ENCODE data around the gene CTSH.

The CTSH gene

GRCh38 chr15:78977591-78978347, 32.9 kb upstream of the CTSH start:
- DNase-seq = no peak

GRCh38 chr15:78977091-78977571, 32.3 kb upstream of the CTSH start:
- DNase-seq = no peak

- no peak for DNase-seq
Measured at GRCh38 chr15:78976691-78977090, 31.8 kb upstream of the CTSH start.

GRCh38 chr15:78974272-78974918, 29.5 kb upstream of the CTSH start:
- no peak for DNase-seq

GRCh38 chr15:78969687-78970349, 25.0 kb upstream of the CTSH start:
- DNase-seq = no peak

- no peak for DNase-seq
Measured at GRCh38 chr15:78968539-78969271, 23.9 kb upstream of the CTSH start.

- no peak for DNase-seq
Measured at GRCh38 chr15:78968114-78968513, 23.3 kb upstream of the CTSH start.

- DNase-seq = no peak
Measured at GRCh38 chr15:78960308-78960707, 15.5 kb upstream of the CTSH start.

GRCh38 chr15:78959360-78959759, 14.5 kb upstream of the CTSH start:
- no peak for DNase-seq

- DNase-seq = no peak
Measured at GRCh38 chr15:78957416-78958093, 12.7 kb upstream of the CTSH start.

GRCh38 chr15:78956937-78957336, 12.1 kb upstream of the CTSH start:
- no peak for DNase-seq

- no peak for DNase-seq
Measured at GRCh38 chr15:78955355-78955754, 10.5 kb upstream of the CTSH start.

GRCh38 chr15:78951841-78952238, 7.0 kb upstream of the CTSH start:
- DNase-seq = no peak

- no peak for DNase-seq
Measured at GRCh38 chr15:78950902-78951840, 6.3 kb upstream of the CTSH start.

- no peak for DNase-seq
Measured at GRCh38 chr15:78950343-78950742, 5.5 kb upstream of the CTSH start.

- no peak for DNase-seq
Measured at GRCh38 chr15:78949461-78949860, 4.6 kb upstream of the CTSH start.

GRCh38 chr15:78947506-78947905, 2.7 kb upstream of the CTSH start:
- DNase-seq = no peak

GRCh38 chr15:78946493-78946892, 1.6 kb upstream of the CTSH start:
- no peak for DNase-seq

GRCh38 chr15:78944202-78944625, 632 bp downstream of the CTSH start:
- DNase-seq = no peak

- DNase-seq = no peak
Measured at GRCh38 chr15:78943692-78944091, 1.2 kb downstream of the CTSH start.

GRCh38 chr15:78942741-78943140, 2.1 kb downstream of the CTSH start:
- no peak for DNase-seq

All from activated T-cell treated with anti-CD3 and anti-CD28 coated beads for 4 hours (primary cell).